Activated effector memory CD4-positive, alpha-beta T cell treated with Interleukin-2 at 50 U/mL for 16 hours (primary cell): Measurements from ENCODE around the gene VWA5B2.

ENCODE experiments used
- DNase-seq: peaks from one replicate; pipeline ENCODE4 v3.0.0-alpha.2; 2020

VWA5B2 gene

GRCh38 chr3:184227481-184227935 lies 1.9 kb upstream of the VWA5B2 start:
- peak; percentile 31 for DNase-seq

GRCh38 chr3:184228376-184229137 lies 828 bp upstream of the VWA5B2 start:
- no peak for DNase-seq

- no peak for DNase-seq
These were observed 757 bp downstream of the VWA5B2 start for GRCh38 chr3:184230081-184230602.

GRCh38 chr3:184230603-184231528 lies 1.5 kb downstream of the VWA5B2 start:
- no peak for DNase-seq

- no peak for DNase-seq
These were observed 2.3 kb downstream of the VWA5B2 start for GRCh38 chr3:184231671-184232070.

GRCh38 chr3:184233127-184233843 lies 3.9 kb downstream of the VWA5B2 start:
- no peak for DNase-seq

DNA sequence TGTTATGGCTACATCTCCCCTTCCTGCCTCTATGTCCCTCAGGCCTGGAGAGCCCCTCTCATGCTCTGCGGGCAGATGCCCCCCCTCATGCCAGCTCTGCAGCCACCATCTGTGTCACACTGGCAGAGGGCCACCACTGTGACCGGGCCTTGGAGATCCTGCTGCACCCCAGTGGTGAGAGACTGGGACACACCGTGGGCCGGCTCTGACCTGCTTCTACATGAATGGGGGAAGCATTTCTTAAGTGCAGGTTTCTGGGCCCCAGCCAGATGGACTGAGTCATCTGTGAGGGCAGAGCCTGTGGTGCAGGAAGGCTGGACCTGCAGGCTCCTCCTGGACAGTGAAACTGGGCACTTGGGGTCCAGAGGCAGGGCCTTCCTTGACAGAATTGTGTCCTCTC lies 4.8 kb downstream of the VWA5B2 start:
- no peak for DNase-seq

DNA sequence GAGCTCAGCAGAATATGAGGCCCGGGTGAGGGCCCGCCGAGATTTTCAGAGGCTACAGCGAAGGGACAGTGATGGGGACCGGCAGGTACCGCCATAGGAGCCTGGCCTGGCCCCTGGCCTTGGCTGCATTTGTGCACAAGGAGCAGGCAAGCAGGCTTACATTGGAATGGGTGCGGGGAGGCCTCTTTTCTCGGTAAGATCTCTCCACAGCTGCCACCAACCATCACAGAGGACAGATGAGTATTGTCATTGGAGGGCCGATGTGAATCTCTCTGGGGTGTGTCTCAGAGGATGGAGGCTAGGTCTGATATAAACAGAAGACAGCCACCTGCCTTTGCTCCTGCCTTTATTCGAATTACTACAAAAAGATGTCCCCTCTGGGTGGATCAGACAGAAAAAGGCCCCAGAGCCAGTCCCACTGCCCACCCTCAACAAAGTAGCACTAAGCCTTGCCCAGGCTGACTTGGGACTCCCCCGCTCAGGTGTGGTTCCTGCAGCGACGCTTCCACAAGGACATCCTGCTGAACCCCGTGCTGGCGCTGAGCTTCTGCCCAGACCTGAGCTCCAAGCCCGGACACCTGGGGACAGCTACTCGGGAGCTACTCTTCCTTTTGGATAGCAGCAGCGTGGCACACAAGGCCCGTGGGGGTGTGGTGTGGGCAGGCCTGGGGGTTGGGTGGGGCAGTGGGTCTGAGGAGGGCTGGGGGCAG lies 5.4 kb downstream of the VWA5B2 start:
- DNase-seq: no peak

DNA sequence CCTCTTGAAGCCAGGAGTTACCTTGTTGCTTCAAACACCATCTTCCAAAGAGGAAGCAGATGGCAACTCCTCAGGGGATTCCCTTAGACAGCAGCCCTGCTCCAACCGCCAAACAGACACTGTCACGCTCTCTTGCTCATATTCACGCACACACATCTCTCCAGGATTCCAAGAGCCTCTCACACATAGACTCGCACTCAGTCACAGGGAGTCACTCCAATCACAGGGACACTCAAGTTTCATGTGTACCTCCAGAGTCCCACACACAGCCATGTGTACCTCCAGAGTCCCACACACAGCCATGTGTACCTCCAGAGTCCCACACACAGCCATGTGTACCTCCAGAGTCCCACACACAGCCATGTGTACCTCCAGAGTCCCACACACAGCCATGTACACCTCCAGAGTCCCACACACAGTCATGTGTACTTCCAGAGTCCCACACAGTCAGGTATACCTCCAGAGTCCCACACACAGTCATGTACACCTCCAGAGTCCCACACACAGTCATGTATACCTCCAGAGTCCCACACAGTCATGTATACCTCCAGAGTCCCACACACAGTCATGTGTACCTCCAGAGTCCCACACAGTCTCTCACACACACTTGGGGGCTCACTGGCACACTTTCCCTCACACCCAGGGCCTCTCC lies 6.1 kb downstream of the VWA5B2 start:
- no peak for DNase-seq

DNA sequence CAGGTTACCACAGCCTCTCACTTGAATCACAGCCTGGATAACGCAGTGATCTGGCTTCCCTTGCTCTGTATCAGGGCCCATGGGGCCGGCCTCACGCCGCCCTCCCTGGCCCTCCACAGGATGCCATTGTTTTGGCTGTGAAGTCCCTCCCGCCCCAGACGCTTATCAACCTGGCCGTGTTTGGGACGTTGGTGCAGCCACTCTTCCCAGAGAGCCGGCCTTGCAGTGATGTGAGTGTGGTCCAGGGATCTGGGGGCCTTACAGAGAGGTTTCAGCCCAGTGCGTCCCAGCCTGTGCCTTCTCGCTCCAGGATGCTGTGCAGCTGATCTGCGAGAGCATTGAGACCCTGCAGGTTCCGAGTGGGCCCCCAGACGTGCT lies 6.6 kb downstream of the VWA5B2 start:
- DNase-seq: no peak

GRCh38 chr3:184236636-184237035 lies 7.3 kb downstream of the VWA5B2 start:
- no peak for DNase-seq

GRCh38 chr3:184237211-184237610 lies 7.8 kb downstream of the VWA5B2 start:
- no peak for DNase-seq

GRCh38 chr3:184237807-184238206 lies 8.4 kb downstream of the VWA5B2 start:
- DNase-seq: no peak

- no peak for DNase-seq
These were observed 8.9 kb downstream of the VWA5B2 start for GRCh38 chr3:184238246-184238818.

DNA sequence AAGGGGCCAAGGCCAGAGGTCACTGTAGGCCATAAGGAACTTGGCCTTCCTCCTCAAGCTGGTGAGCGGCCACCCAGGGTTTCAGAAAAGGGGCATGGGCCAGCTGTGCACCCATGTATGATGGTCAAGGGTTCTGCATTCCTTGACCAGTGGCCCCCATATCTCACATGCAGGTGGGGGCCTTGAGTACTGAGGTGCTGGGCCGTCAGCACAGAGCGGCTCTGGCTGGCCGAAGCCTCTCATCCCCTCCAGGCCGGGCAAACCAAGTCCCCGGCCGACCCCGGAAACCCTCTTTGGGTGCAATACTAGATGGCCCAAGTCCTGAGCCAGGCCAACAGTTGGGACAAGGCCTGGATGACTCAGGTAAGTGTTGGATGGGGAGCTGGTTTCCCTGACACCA lies 9.8 kb downstream of the VWA5B2 start:
- no peak for DNase-seq

DNA sequence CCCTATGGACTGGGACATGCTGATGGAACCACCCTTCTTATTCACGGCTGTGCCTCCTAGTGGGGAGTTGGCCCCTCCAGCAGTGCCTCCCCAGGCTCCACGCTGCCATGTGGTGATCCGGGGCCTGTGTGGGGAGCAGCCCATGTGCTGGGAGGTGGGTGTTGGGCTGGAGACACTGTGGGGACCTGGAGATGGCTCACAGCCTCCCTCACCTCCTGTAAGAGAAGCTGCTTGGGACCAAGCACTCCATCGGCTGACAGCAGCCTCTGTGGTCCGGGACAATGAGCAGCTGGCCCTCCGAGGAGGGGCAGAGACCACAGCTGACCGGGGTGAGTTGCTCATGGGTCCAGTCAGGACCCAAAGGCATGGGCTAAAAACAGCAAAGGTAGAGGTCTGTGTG lies 10.3 kb downstream of the VWA5B2 start:
- no peak for DNase-seq

GRCh38 chr3:184240384-184241140 lies 11.2 kb downstream of the VWA5B2 start:
- DNase-seq: no peak

DNA sequence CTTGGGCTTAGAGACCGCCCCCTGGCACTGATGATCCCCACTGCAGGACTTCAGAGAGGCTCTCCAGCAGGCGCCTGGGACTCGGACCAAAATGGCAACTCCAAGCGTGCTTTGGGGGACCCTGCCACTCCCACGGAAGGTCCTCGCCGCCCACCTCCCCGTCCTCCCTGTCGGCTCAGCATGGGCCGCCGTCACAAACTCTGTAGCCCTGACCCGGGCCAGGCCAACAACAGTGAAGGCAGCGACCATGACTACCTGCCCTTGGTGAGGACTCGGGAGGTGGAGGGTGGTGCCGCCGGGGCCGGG lies 11.7 kb downstream of the VWA5B2 start:
- DNase-seq: no peak

DNA sequence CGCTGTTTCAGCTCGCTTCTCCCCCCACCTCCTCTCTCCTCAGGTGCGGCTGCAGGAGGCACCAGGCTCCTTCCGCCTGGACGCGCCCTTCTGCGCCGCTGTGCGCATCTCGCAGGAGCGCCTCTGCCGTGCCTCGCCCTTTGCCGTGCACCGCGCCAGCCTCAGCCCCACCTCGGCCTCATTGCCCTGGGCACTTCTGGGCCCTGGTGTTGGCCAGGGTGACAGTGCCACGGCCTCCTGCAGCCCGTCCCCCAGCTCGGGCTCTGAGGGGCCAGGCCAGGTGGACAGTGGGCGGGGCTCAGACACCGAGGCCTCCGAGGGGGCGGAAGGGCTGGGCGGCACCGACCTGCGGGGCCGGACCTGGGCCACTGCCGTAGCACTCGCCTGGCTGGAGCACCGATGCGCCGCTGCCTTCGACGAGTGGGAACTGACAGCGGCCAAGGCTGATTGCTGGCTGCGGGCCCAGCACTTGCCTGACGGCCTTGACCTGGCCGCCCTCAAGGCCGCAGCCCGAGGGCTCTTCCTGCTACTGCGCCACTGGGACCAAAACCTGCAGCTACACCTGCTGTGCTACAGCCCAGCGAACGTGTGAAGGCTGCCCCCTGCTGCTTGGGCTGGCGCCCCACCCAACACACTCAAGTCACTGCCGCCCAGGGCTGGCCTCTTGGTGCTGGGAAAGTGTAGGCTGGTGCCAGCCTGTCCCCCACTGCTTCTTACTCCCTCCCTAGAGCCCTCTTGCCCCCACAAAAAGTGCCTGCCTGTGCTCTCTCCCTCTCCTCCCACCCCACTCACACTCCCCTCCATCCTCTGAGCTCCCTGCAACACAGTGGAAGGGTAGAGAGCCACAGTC lies 12.3 kb downstream of the VWA5B2 start:
- no peak for DNase-seq

DNA sequence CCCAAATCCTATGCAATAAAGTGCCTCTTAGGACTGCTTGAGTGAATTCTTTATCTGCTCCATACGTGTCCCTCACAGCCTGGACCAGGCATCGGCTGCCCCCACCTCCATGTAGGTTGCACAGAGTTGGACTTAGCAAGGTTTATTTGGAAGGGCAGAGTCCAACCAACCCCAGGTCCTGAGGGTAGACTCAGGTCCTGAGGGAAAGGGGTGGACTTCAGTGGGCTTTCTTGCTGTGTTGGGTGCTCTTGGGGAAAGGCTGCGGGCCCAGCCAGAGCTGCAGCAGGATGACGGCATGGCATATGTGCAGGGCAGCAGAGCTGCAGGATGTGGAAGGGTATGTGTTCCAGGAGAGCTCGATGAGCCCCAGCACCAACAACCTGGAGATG lies 12.9 kb downstream of the VWA5B2 start:
- no peak for DNase-seq
